ENCODE measurements around the gene NEGR1. TPM values are rescaled to one million over a fixed set of nuclear protein-coding genes. Genes with fewer than 3 reads are reported as not detected.

Gene NEGR1
- total RNA-seq, 1 experiment from 2014 or later = 0.44 TPM

DNA sequence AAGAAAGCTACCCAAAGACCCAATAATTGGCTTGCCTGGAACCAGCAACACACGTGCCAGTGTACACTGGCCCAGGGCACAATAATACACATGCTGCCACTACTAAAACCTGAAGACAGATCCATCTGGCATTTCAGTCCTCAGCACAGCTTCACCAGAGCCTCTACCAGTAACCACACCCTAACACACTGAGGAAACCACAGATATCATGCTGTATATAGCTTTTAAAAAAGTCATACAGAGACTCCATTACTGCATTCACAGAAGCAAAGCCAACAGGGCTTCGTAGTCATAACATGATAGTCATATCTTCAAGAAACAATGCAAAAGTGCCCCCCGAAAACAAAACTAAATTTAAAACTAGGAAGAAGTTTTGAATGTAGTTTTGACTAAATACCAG is 40.6 kb upstream of the NEGR1 start:
- Histone ChIP-seq H3K36me3 (ENCODE audit: low read depth) (no peaks in the 10 kb centered on the region), H3K79me2 (ENCODE audit: low read depth) (no peaks in the 10 kb centered on the region), H4K20me1 (ENCODE audit: insufficient read depth) (no peaks in the 10 kb centered on the region), H3K4me3 (no peak overlapping the region), H3K4me1 (replicated peaks; ENCODE audit: insufficient read depth) (no peaks in the 10 kb centered on the region), H3K9me2 (ENCODE audit: insufficient read depth) (no peaks in the 10 kb centered on the region), H3K27me3 (ENCODE audit: insufficient read depth, low read depth) (no peaks in the 10 kb centered on the region), H3K27ac (no peak overlapping the region), H3F3A (ENCODE audit: insufficient read depth, low read depth) (no peaks in the 10 kb centered on the region), H3K4me2 (no peak overlapping the region), H2AFZ (no peak overlapping the region), H3K9me3 (ENCODE audit: insufficient read depth, low read depth) (no peaks in the 10 kb centered on the region)
- POLR2A ChIA-PET (ENCODE audit: unreplicated experiment) = no interaction called here
- CTCF ChIA-PET = no interaction called here
- intact Hi-C loops (cut with micrococcal nuclease; ENCODE audit: unreplicated experiment) = no loop called here
- no TSS peak for BruUV-seq (replicated peaks)
- no peak for DNase-seq
- TF ChIP-seq, protein P1, sequence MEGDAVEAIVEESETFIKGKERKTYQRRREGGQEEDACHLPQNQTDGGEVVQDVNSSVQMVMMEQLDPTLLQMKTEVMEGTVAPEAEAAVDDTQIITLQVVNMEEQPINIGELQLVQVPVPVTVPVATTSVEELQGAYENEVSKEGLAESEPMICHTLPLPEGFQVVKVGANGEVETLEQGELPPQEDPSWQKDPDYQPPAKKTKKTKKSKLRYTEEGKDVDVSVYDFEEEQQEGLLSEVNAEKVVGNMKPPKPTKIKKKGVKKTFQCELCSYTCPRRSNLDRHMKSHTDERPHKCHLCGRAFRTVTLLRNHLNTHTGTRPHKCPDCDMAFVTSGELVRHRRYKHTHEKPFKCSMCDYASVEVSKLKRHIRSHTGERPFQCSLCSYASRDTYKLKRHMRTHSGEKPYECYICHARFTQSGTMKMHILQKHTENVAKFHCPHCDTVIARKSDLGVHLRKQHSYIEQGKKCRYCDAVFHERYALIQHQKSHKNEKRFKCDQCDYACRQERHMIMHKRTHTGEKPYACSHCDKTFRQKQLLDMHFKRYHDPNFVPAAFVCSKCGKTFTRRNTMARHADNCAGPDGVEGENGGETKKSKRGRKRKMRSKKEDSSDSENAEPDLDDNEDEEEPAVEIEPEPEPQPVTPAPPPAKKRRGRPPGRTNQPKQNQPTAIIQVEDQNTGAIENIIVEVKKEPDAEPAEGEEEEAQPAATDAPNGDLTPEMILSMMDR (conservative IDR thresholded peaks at IDR 0.05) = no peak
- no peak for TF ChIP-seq EZH2 (IDR thresholded peaks at IDR 0.05; ENCODE audit: low read depth)

DNA sequence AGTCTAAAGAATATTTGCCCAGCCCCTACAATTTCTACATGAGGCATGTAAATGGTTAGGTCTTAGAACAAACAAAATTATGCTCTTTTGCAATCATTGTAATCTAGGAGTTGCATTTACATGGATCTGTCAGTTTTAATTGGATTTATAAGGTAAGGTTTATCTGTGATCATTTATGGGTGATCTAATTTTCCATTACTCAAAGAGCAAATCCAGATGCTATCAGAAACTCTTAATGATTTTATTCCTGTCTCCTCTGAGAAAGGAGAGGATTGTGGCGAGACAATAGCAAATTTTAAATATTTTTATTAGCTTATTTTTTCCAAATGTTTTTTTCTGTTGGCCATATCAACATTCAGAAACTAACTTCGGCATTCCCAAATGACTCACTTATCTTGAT is 14.2 kb upstream of the NEGR1 start:
- no peak overlapping the region for H3K4me3 ChIP-seq
- H3F3A ChIP-seq (ENCODE audit: insufficient read depth, low read depth) = no peaks in the 10 kb centered on the region
- H3K4me1 ChIP-seq (replicated peaks; ENCODE audit: insufficient read depth) = no peaks in the 10 kb centered on the region
- DNase-seq = no peak
- no peaks in the 10 kb centered on the region for H3K9me2 ChIP-seq (ENCODE audit: insufficient read depth)
- no peaks in the 10 kb centered on the region for H3K9me3 ChIP-seq (ENCODE audit: insufficient read depth, low read depth)
- no peak overlapping the region for H3K4me2 ChIP-seq
- BruUV-seq (replicated peaks) = no TSS peak
- no peaks in the 10 kb centered on the region for H3K36me3 ChIP-seq (ENCODE audit: low read depth)
- H3K27ac ChIP-seq = no peak overlapping the region
- no peak overlapping the region for H2AFZ ChIP-seq
- no peaks in the 10 kb centered on the region for H3K27me3 ChIP-seq (ENCODE audit: insufficient read depth, low read depth)
- ChIA-PET CTCF (no interaction called here), POLR2A (ENCODE audit: unreplicated experiment) (no interaction called here)
- H4K20me1 ChIP-seq (ENCODE audit: insufficient read depth) = no peaks in the 10 kb centered on the region
- H3K79me2 ChIP-seq (ENCODE audit: low read depth) = no peaks in the 10 kb centered on the region
- intact Hi-C loops (cut with micrococcal nuclease; ENCODE audit: unreplicated experiment) = no loop called here
- no peak for TF ChIP-seq EZH2 (IDR thresholded peaks at IDR 0.05; ENCODE audit: low read depth)
- TF ChIP-seq, protein P1 (conservative IDR thresholded peaks at IDR 0.05) = no peak

DNA sequence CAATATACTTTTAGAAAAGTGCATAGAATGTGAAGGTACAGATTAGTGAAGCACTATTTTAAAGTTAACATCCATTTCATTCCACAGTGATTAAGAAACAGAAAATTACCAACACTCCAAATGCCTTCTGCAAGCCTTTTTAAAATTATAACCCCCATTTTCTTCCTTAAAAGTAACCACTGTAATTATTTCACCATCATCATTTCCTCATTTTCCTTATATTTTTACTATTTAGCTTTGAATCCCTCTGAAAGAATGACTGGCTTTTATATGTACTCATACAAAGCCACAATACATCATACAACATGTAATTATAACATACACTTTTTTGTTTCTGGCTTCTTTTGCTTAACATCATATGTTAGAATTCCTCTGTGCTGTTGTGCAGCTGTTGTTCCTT is 6.5 kb upstream of the NEGR1 start:
- Histone ChIP-seq H3K9me3 (ENCODE audit: insufficient read depth, low read depth) (no peaks in the 10 kb centered on the region), H3K79me2 (ENCODE audit: low read depth) (no peaks in the 10 kb centered on the region), H3K4me3 (no peak overlapping the region), H3F3A (ENCODE audit: insufficient read depth, low read depth) (peaks cover 14% of the 10 kb centered on the region), H3K4me1 (replicated peaks; ENCODE audit: insufficient read depth) (peaks cover 13% of the 10 kb centered on the region), H3K9me2 (ENCODE audit: insufficient read depth) (no peaks in the 10 kb centered on the region), H3K4me2 (no peak overlapping the region), H2AFZ (no peak overlapping the region), H4K20me1 (ENCODE audit: insufficient read depth) (no peaks in the 10 kb centered on the region), H3K36me3 (ENCODE audit: low read depth) (no peaks in the 10 kb centered on the region), H3K27me3 (ENCODE audit: insufficient read depth, low read depth) (no peaks in the 10 kb centered on the region), H3K27ac (no peak overlapping the region)
- TF ChIP-seq, protein P1 (conservative IDR thresholded peaks at IDR 0.05) = no peak
- no peak for TF ChIP-seq EZH2 (IDR thresholded peaks at IDR 0.05; ENCODE audit: low read depth)
- POLR2A ChIA-PET (ENCODE audit: unreplicated experiment) = no interaction called here
- intact Hi-C loops (cut with micrococcal nuclease; ENCODE audit: unreplicated experiment) = no loop called here
- no TSS peak for BruUV-seq (replicated peaks)
- CTCF ChIA-PET = no interaction called here
- DNase-seq = no peak

Data from PC-9 (cell line).